IMR-90 (cell line): ENCODE results near the gene HPN. TPM values are rescaled to one million over a fixed set of nuclear protein-coding genes. Genes with fewer than 3 reads are reported as not detected.

Experiments
- ATAC-seq: fragments of 200-7000 bp; cut with Tn5 transposase; 2 replicates; pipeline ENCODE4 v1.9.1; 2020; ENCODE audit warnings: low read depth, mild to moderate bottlenecking, moderate library complexity
- BruUV-seq: library from RNA; stranded (reverse); fragments of 400-500 nt; replicated peaks from 2 replicates; lab custom pipeline; 2021; lab: Mats Ljungman, UMichigan
- CTCF ChIA-PET: fragments of 300-600 bp; formaldehyde crosslinking; extraction: SDS; loops from one replicate; lab custom pipeline; 2021; ENCODE audit warnings: antibody characterized with exemption; lab: Yijun Ruan, JAX
- POLR2A ChIA-PET: fragments of 300-600 bp; sonication (Branson Sonifier 250); formaldehyde crosslinking; loops from one replicate; lab custom pipeline; 2022; ENCODE audit warnings: antibody characterized with exemption; ENCODE audit not compliant: unreplicated experiment; lab: Charles Lee
- DNase-seq: peaks from one replicate; pipeline ENCODE4 v3.0.0; 2013
- H2AFZ ChIP-seq: replicated peaks from 2 replicates; pipeline ENCODE3; 2013; ENCODE audit warnings: low read length, mild to moderate bottlenecking; ENCODE audit not compliant: poor library complexity
- H2AK5ac ChIP-seq: 2 replicates; pipeline ENCODE4 v1.6.1; 2013; ENCODE audit warnings: low read depth, low read length, inconsistent platforms
- H2AK9ac ChIP-seq: replicated peaks from 2 replicates; pipeline ENCODE3; 2013; ENCODE audit warnings: mild to moderate bottlenecking, low read depth, low read length, moderate library complexity; ENCODE audit not compliant: poor library complexity
- H2BK120ac ChIP-seq: 2 replicates; pipeline ENCODE4 v1.6.1; 2013; ENCODE audit warnings: low read depth, low read length, inconsistent platforms
- H2BK15ac ChIP-seq: 3 replicates; pipeline ENCODE4 v1.6.1; 2013; ENCODE audit warnings: low read depth, low read length, inconsistent platforms
- H2BK20ac ChIP-seq: 2 replicates; pipeline ENCODE4 v1.6.1; 2013; ENCODE audit warnings: low read depth, mild to moderate bottlenecking, inconsistent platforms, low read length, moderate library complexity
- H2BK5ac ChIP-seq: 2 replicates; pipeline ENCODE4 v1.6.1; 2013; ENCODE audit warnings: mild to moderate bottlenecking, low read depth, low read length, inconsistent platforms; ENCODE audit not compliant: poor library complexity, severe bottlenecking
- H3K14ac ChIP-seq: replicated peaks from 2 replicates; pipeline ENCODE4 v1.6.1; 2013; ENCODE audit warnings: low read depth, low read length, inconsistent platforms
- H3K18ac ChIP-seq: 2 replicates; pipeline ENCODE4 v1.6.1; 2013; ENCODE audit warnings: low read depth, low read length, control low read depth
- H3K23ac ChIP-seq: 2 replicates; pipeline ENCODE4 v1.6.1; 2013; ENCODE audit warnings: low read depth, low read length, inconsistent platforms
- H3K27ac ChIP-seq: 2 replicates; pipeline ENCODE4 v1.5.1; 2013; ENCODE audit warnings: mild to moderate bottlenecking, control low read depth, low read length; ENCODE audit not compliant: insufficient read depth
- H3K27me3 ChIP-seq: 2 replicates; pipeline ENCODE4 v1.6.1; 2013; ENCODE audit warnings: low read length; ENCODE audit not compliant: control insufficient read depth, insufficient read depth
- H3K36me3 ChIP-seq: 2 replicates; pipeline ENCODE4 v1.6.1; 2013; ENCODE audit warnings: low read length, mixed read lengths; ENCODE audit not compliant: control insufficient read depth, insufficient read depth
- H3K4ac ChIP-seq: 2 replicates; pipeline ENCODE4 v1.6.1; 2013; ENCODE audit warnings: low read depth, low read length, inconsistent platforms
- H3K4me1 ChIP-seq: 2 replicates; pipeline ENCODE4 v1.6.1; 2013; ENCODE audit warnings: low read length, mixed read lengths; ENCODE audit not compliant: control insufficient read depth, insufficient read depth
- H3K4me2 ChIP-seq: 2 replicates; pipeline ENCODE4 v1.6.1; 2013; ENCODE audit warnings: low read depth, mild to moderate bottlenecking, control low read depth, low read length, moderate library complexity
- H3K4me3 ChIP-seq: 2 replicates; pipeline ENCODE4 v1.5.1; 2013; ENCODE audit warnings: low read depth, mild to moderate bottlenecking, control low read depth, low read length, moderate library complexity; ENCODE audit not compliant: insufficient read depth
- H3K56ac ChIP-seq: 2 replicates; pipeline ENCODE4 v1.6.1; 2013; ENCODE audit warnings: low read length, inconsistent platforms; ENCODE audit not compliant: insufficient read depth; ENCODE audit errors: extremely low read depth
- H3K79me1 ChIP-seq, 2 experiments: 2 replicates each; pipeline ENCODE4 v1.6.1; 2013; ENCODE audit warnings: low read length in 2 of 2, inconsistent platforms in 1 of 2, low read depth in 1 of 2
- H3K9ac ChIP-seq: 2 replicates; pipeline ENCODE4 v1.6.1; 2013; ENCODE audit warnings: low read depth, low read length, control low read depth
- H3K9me1 ChIP-seq: 2 replicates; pipeline ENCODE4 v1.6.1; 2013; ENCODE audit warnings: low read length, inconsistent platforms; ENCODE audit not compliant: insufficient read depth
- H3K9me3 ChIP-seq: 2 replicates; pipeline ENCODE4 v1.6.1; 2013; ENCODE audit warnings: low read length; ENCODE audit not compliant: control insufficient read depth, insufficient read depth
- H4K20me1 ChIP-seq: 2 replicates; pipeline ENCODE4 v1.6.1; 2013; ENCODE audit warnings: low read length, inconsistent platforms; ENCODE audit not compliant: insufficient read depth
- H4K5ac ChIP-seq: 2 replicates; pipeline ENCODE4 v1.6.1; 2013; ENCODE audit warnings: mild to moderate bottlenecking, low read depth, low read length, control low read depth
- H4K8ac ChIP-seq, 2 experiments: 2 replicates each; pipeline ENCODE4 v1.6.1; 2013; ENCODE audit warnings: low read depth in 2 of 2, low read length in 2 of 2, control low read depth in 1 of 2, inconsistent platforms in 1 of 2
- H4K91ac ChIP-seq: 2 replicates; pipeline ENCODE4 v1.6.1; 2013; ENCODE audit warnings: low read depth, low read length, inconsistent platforms; ENCODE audit not compliant: insufficient read depth
- BHLHE40 ChIP-seq: fragments of 150-350 bp; IDR thresholded peaks from 2 replicates; pipeline ENCODE4 v1.6.1; 2016; ENCODE audit warnings: mild to moderate bottlenecking, low read depth, low read length
- CHD1 ChIP-seq: IDR thresholded peaks from 2 replicates; pipeline ENCODE4 v1.6.1; 2012; ENCODE audit warnings: low read depth, low read length, improper control_type of control experiment
- NFE2L2 ChIP-seq: fragments of 150-350 bp; IDR thresholded peaks from 2 replicates; pipeline ENCODE4 v1.6.1; 2016; ENCODE audit warnings: low read depth, mild to moderate bottlenecking, low read length
- POLR2A ChIP-seq: IDR thresholded peaks from 2 replicates; pipeline ENCODE4 v1.6.1; 2012; ENCODE audit warnings: mild to moderate bottlenecking, low read depth, low read length
- RAD21 ChIP-seq: IDR thresholded peaks from 2 replicates; pipeline ENCODE4 v1.6.1; 2012; ENCODE audit warnings: low read length, improper control_type of control experiment
- RCOR1 ChIP-seq: IDR thresholded peaks from 2 replicates; pipeline ENCODE4 v1.6.1; 2012; ENCODE audit warnings: mild to moderate bottlenecking, low read length, improper control_type of control experiment; ENCODE audit not compliant: insufficient replicate concordance
- RFX5 ChIP-seq: IDR thresholded peaks from 2 replicates; pipeline ENCODE4 v1.8.0; 2012; ENCODE audit warnings: low read depth, mild to moderate bottlenecking, low read length, moderate library complexity
- whole genome bisulfite sequencing, 2 experiments: methylation state at CpG; one replicate each; pipeline versions ENCODE4 v1.1.5 to v1.1.7; 2013; ENCODE audit warnings: missing lambda C conversion rate in 2 of 2; ENCODE audit not compliant: insufficient read length in 1 of 2; ENCODE audit errors: extremely low coverage in 2 of 2; 5-methylcytosine and 5-hydroxymethylcytosine counted together
- dilution Hi-C: fragments of 300-500 bp; cut with HindIII; formaldehyde crosslinking; loops from one replicate; pipeline ENCODE4 v1.14.3; 2018; ENCODE audit warnings: low sequenced_read_pairs; ENCODE audit not compliant: unreplicated experiment
- in situ Hi-C: fragments of 300-500 bp; cut with MboI; formaldehyde crosslinking; loops from 3 replicates; pipeline ENCODE4 v1.14.3; 2019; ENCODE audit warnings: low sequenced_read_pairs, inconsistent platforms, mixed read lengths
- intact Hi-C: fragments of 100-400 bp; cut with micrococcal nuclease; formaldehyde crosslinking; loops from 2 replicates; pipeline ENCODE4 v1.10.0; 2022
- polyA plus RNA-seq, 3 experiments: library from polyadenylated mRNA; depleted of rRNA; stranded (reverse); fragments of >200 nt; gene quantifications; 2 replicates each; pipeline ENCODE4 v1.2.3, GENCODE V29; 2012; ENCODE audit warnings: low replicate concordance in 1 of 3
- total RNA-seq: library from RNA; depleted of rRNA; stranded (reverse); fragments of >200 nt; gene quantifications from 2 replicates; pipeline ENCODE4 v1.2.3, GENCODE V29; 2012
- TF ChIP-seq, protein P1 (sequence below): fragments of 150-350 bp; IDR thresholded peaks from 2 replicates; pipeline ENCODE4 v1.6.1; 2016; ENCODE audit warnings: low read depth, mild to moderate bottlenecking, low read length, moderate library complexity, borderline replicate concordance

The HPN gene
- total and polyA plus RNA-seq, 2 of the 4 experiments (the other 2 are of a cell fraction): not detected

DNA sequence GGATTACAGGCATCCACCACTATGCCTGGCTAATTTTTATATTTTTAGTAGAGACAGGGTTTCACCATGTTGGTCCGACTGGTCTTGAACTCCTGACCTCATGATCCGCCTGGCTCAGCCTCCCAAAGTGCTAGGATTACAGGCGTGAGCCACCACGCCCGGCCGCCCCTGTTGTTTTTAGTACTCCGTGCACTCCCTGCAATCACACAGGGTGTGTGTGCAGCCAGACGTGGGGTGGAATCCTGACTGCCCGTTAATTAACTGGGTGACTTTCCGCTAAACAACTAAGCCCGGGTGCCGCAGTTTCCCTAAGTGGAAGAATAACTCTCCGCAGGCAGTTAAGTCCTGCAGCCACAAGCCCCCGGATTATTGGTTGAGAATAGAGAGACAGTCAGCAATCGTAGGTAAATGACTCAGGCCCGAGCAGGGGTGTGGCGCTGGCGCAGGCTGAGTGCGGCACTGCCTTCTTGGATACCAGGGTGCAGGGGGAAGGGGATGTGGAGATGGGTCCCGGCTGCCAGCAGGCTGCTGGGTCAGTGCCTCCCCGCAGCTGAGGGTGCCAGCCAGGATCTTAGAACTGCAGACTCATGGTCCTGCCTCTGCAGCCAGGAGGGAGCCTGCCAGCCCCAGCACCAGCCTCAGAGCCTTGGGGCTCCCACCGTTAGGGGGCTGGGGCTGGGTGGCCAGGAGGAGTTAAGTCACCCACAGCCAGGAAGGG, 68.0 kb downstream of the HPN start:
- no peak for ATAC-seq

More for the DNA sequence above, 68.0 kb downstream of the HPN start:
- Histone ChIP-seq H2AFZ (no peak overlapping the region), H3K56ac (no peak overlapping the region), H4K91ac (no peak overlapping the region), H3K23ac (no peak overlapping the region), H3K9me3 (peaks cover 5% of the 10 kb centered on the region; the same call in 1 of the 2 replicates), H2BK15ac (no peak overlapping the region), H3K27me3 (peaks cover 5% of the 10 kb centered on the region; the same call in 1 of the 2 replicates), H3K4me1 (no peaks in the 10 kb centered on the region), H3K27ac (no peak overlapping the region), H3K4ac (no peak overlapping the region), H3K14ac (no peak overlapping the region), H2AK5ac (no peak overlapping the region), H4K8ac (no peak overlapping the region), H2BK20ac (no peak overlapping the region), H3K36me3 (no peaks in the 10 kb centered on the region), H2BK5ac (no peak overlapping the region), H3K9ac (no peak overlapping the region), H4K5ac (no peak overlapping the region), H4K20me1 (no peaks in the 10 kb centered on the region), H3K79me1 (no peaks in the 10 kb centered on the region), H3K4me2 (no peak overlapping the region), H3K9me1 (no peaks in the 10 kb centered on the region), H3K18ac (no peak overlapping the region), H2AK9ac (no peak overlapping the region), H3K4me3 (no peak overlapping the region), H2BK120ac (no peak overlapping the region)
- CTCF ChIA-PET: no interaction called here
- in situ Hi-C loops: no loop called here
- BruUV-seq: no TSS peak
- TF ChIP-seq RCOR1 (no peak), BHLHE40 (no peak), NFE2L2 (no peak), CHD1 (no peak), POLR2A (no peak), RAD21 (no peak), RFX5 (no peak)
- TF ChIP-seq, protein P1, sequence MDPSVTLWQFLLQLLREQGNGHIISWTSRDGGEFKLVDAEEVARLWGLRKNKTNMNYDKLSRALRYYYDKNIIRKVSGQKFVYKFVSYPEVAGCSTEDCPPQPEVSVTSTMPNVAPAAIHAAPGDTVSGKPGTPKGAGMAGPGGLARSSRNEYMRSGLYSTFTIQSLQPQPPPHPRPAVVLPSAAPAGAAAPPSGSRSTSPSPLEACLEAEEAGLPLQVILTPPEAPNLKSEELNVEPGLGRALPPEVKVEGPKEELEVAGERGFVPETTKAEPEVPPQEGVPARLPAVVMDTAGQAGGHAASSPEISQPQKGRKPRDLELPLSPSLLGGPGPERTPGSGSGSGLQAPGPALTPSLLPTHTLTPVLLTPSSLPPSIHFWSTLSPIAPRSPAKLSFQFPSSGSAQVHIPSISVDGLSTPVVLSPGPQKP: no peak
- POLR2A ChIA-PET: no interaction called here
- intact Hi-C loops: no loop called here
- dilution Hi-C loops: no loop called here
- DNase-seq: no peak
- 73% methylated on average over 7 of the region's 22 CpGs; no CpG with 5 or more reads in 1 of the 2 experiments for WGBS, 2 experiments
